Activated CD4-positive, alpha-beta T cell treated with anti-CD3 and anti-CD28 coated beads for 48 hours (primary cell): Measurements from ENCODE around the gene ARHGAP45.
A peak's percentile ranks its signal among the peaks of the same experiment; 100 is the strongest.

Experiments
- DNase-seq: peaks from one replicate; pipeline ENCODE4 v3.0.0-alpha.2; 2020

Gene ARHGAP45

DNA sequence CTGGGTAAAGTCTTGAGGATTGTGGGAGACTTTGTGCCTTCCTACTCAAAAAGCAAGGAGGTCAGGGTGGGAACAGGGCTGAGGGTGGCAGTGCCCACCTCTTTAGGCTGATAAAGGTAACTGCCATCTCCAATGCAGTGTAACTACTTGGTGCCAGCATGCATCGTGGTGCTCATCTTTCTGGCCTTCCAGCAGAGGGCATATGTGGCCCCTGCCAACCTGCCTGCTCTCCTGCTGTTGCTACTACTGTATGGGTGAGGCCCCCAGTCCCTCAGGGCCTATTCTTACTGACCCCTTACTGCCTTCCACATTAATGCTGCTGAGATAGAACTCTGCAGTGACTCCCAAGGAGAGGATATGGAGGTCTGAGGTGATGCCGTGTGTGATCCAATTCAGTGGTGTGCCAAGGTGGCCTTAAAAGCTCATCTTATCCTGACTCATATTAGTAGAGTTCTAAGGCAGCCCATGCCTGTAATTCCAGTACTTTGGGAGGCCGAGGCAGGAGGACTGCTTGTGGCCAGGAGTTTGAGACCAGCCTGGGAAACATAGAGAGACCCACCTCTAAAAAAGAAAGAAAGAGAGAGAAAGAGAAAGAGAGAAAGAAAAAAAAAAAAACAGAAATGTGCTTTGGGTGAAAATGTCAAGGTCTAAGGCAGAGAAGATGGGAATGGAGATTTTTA lies 9.7 kb upstream of the ARHGAP45 start:
- DNase-seq = peak; percentile 42

DNA sequence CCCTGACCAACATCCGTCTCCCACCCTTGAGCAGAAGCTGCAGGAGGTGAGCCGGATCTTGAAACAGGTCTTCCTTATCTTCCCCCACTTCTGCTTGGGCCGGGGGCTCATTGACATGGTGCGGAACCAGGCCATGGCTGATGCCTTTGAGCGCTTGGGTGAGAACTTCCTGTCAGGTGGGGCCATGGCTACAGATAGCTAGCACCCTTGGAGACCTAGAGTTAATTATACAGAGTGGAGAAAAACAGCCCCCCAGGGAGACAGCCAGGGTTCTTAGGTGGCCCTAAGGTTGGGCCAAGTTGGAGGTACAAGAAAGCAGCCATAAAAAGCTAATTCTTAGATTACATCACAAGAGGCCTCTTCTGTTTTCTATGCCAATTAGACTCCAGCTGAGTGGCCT lies 8.9 kb upstream of the ARHGAP45 start:
- no peak for DNase-seq

DNA sequence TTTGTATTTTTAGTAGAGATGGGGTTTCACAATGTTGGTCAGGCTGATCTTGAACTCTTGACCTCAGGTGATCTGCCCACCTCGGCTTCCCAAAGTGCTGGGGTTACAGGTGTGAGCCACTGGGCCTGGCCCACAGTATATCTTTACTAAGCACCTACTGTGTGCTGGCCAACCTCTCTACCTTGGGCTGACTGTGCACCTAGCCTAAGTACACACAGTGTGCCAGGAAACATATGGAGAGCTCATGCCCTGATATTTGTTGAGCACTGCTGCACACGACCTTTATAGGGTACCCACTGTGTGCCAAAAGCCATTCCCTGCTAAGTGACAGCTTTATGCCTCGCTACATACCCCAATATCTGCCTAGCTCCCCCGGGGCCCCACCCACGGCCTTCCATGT lies 6.3 kb upstream of the ARHGAP45 start:
- no peak for DNase-seq

DNA sequence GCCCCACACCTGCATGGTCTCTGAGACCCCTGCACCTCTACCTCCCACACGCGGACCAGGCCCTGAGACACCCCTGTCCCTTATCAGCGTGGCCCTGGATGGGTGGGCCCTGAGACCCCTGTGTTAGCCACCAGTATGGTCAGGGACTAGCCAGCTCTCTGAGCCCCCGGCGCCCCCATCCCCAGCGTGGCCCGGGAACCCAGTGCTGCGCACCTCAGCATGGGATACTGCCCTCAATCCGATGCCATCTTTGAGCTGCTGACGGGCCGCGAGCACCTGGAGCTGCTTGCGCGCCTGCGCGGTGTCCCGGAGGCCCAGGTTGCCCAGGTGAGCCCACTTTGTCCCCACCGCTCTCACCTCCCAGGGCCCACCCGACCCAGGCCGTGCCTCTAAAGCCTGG lies 5.0 kb upstream of the ARHGAP45 start:
- no peak for DNase-seq

DNA sequence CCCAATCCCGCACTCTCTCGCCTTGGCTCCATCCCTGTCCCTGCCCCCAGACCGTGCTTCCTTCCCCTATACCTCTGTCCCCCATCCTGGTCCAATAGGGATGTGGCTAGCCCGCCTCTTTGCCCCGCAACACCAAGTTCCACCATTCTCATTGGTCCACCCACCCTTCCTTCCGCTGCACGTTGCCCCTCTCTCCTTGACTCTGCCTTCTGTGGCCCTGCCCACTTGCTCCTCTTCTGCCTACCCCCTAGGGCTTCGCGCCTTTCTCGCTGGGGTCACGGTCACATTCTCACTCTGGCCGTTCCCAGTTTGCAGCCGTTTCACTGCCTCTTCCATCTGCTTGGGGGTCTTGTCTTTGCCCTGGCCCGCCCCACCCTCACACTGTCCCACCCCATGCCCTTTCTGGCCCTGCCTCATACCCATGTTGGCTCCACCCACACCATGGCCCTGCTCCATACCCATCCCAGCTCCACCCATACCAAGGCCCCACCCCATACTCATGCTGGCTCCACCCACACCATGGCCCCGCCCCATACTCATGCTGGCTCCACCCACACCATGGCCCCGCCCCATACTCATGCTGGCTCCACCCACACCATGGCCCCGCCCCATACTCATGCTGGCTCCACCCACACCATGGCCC lies 4.5 kb upstream of the ARHGAP45 start:
- no peak for DNase-seq

DNA sequence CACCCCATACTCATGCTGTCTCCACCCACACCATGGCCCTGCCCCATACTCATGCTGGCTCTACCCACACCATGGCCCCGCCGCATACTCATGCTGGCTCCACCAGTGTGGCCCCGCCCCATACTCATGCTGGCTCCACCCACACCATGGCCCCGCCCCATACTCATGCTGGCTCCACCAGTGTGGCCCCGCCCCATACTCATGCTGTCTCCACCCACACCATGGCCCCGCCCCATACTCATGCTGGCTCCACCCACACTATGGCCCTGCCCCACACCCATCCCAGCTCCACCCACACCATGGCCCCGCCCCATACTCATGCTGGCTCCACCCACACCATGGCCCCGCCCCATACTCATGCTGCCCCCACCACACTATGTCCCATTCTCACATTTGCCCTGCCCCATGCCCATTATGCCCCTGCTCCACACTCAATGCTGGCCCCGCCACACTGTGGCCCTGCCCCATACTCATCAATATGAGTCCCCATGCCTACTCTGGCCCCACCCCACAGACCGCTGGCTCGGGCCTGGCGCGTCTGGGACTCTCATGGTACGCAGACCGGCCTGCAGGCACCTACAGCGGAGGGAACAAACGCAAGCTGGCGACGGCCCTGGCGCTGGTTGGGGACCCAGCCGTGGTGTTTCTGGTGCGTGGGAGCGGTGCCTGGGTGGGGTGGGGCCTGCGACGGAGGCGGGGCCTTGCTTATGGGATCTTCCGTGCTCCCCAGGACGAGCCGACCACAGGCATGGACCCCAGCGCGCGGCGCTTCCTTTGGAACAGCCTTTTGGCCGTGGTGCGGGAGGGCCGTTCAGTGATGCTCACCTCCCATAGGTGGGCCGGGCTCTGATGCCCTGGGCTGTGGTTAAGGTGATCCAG lies 3.7 kb upstream of the ARHGAP45 start:
- peak; percentile 88 for DNase-seq

DNA sequence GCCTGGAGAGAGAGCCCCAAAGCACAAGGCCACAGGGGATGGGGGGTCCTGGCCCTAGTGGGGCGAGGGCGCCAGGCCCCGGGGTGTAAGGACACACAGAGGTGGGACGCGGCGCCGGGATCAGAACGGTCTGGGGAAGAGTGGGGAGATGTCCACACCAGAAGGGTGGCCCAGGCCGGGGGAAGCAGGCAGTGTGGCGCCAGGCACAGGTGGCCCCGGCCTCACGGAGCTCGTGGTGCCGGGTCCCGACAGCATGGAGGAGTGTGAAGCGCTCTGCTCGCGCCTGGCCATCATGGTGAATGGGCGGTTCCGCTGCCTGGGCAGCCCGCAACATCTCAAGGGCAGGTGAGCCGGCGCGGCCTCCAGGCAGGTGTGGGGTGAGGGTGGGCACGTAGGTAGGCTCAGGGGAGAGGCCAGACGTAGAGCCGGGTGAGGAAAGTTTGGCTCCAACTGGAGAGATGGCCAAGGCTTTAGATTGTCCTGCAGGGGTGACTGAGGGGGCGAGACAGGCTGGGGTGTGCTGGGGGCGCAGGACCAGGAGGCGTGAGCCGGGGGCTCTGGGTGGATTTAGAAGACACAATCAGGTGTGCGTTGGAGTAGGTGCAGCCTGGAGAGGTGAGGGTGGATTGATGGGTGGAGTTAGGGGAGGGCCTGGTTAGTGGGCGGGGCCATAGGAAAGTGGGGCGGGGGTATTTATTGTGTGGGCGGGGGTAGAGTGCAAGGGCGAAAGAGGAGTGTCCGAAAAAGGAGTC lies 2.9 kb upstream of the ARHGAP45 start:
- DNase-seq = peak; percentile 33

DNA sequence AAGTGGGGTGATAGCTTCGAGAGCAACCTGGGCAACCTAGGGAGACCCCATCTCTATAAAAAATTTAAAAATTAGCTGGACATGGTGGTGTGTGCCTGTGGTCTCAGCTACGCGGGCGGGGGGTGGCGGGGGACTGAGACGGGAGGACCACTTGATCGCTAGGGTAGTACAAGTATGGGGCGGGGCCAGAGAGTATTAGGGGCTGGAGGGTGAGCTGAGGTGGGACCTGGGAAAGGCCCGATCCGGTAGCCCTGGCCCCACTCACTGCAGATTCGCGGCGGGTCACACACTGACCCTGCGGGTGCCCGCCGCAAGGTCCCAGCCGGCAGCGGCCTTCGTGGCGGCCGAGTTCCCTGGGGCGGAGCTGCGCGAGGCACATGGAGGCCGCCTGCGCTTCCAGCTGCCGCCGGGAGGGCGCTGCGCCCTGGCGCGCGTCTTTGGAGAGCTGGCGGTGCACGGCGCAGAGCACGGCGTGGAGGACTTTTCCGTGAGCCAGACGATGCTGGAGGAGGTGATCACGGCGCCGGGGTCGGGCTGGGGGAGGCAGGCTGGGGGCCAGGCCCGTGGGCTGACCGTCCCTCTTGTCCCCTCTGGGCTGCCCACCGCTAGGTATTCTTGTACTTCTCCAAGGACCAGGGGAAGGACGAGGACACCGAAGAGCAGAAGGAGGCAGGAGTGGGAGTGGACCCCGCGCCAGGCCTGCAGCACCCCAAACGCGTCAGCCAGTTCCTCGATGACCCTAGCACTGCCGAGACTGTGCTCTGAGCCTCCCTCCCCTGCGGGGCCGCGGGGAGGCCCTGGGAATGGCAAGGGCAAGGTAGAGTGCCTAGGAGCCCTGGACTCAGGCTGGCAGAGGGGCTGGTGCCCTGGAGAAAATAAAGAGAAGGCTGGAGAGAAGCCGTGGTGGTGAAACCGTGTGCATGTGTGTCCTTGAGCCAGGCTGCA lies 2.0 kb upstream of the ARHGAP45 start:
- peak; percentile 83 for DNase-seq

DNA sequence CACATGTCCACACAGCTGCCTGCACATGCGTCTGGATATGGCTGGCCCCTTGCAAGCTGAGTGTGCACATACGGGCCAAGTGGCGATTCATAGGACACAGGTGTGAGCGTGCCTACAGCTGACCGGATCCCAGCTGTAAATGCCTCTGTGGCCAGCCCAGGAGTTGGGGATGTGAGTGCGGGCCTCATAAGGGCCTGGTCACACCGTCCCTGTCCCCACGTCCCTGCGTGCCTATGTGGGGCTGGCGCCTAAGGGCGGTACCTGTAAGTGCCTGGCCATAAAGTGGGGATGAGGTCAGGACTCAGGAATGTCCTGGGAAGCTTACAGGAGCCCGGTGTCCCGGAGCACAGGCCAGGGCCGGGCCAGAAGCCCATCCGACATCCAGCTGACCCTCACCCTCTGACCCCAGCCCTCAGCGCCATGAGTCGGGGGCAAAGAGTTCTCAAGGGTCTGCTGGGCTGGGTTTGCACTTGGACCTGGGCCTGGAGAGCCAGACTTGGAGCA lies 1.3 kb upstream of the ARHGAP45 start:
- no peak for DNase-seq

DNA sequence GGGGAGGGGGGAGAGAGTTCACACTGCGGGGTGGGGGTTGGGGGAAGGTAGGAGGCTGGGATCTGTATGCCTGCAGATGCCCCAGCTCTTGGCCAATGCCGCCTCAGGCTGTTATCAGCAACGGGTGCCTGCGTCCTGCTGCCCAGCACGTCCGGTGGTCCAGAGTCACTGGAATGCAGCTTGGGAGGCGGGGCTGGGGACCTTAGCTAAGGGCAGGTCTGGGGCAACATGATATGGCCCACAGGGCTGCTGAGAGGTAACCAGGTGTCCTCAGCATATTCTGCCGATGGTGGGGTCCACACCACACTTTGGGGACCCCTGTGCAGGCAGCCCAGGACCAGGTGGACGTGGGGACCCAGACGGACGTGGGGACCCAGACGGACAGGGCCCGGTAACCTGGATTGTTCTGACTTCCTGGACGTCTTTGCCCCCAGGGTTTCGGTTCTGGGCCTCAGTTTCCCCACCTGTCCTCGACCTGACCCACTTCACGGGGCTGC lies 668 bp upstream of the ARHGAP45 start:
- no peak for DNase-seq

DNA sequence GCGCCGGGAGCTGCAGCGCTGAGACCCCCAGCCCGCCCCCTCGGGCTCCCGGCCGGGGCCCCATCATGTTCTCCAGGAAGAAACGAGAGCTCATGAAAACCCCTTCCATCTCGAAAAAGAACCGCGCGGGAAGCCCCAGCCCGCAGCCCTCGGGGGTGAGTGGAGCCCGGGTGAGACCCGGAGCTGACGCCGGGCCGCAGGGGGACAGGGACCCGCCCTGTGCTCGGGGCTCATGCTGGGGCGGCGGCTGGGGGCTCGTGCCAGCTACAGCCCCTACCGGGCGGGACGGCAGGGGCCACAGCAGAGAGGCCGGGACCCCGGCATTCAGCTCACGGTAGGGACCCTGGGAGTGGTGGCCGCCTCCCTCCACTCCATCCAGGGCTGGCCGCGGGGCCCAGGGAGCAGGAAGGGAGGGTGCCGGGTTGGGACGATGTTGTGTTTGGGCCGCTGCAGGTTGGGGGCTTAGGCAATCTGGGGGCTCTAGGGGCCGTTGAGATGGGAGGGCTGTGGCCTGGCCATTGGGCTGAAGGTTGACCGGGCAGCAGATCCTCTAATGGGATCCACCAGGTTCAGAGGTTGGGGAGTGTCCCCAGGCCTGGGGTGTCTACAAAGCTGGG lies 482 bp downstream of the ARHGAP45 start:
- no peak for DNase-seq

DNA sequence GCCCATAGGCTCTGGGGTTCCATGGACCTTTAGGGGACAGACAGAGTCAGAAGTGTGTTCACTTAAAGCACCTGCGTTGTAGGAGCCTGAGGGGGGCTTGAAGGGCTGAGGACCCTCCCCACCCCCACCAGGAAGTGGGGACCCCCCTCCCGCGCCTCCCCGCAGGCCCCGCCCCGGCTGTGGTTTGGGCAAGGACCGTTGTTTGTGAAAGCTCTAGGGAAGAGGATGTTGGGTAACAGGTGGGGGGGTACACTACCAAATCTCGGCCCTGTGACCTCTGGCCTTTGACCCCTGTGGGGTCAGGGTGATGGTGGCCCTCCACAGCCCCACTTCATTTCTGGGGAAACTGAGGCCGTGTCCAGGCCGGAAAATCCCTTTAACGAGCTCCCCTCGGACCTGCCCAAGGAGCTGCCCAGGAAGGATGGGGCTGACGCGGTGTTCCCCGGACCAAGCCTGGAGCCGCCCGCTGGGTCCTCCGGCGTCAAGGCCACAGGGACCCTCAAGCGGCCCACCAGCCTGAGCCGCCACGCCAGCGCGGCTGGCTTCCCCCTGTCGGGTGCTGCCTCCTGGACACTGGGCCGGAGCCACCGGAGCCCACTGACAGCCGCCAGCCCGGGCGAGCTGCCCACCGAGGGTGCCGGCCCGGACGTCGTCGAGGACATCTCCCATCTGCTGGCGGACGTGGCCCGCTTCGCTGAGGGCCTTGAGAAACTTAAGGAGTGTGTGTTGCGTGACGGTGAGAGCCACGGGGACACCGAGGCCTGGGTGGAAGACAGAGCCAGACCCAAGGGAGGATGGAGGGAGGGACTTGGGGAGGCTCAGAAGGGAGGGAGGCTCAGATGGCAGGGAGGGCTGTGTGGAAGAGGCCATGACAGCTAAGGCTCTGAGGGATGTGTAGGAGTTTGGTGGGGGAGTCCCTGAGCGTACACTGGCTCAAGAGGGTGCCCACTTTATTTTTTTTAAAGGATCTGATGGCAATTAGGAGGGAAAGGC lies 1.3 kb downstream of the ARHGAP45 start:
- peak; percentile 63 for DNase-seq

DNA sequence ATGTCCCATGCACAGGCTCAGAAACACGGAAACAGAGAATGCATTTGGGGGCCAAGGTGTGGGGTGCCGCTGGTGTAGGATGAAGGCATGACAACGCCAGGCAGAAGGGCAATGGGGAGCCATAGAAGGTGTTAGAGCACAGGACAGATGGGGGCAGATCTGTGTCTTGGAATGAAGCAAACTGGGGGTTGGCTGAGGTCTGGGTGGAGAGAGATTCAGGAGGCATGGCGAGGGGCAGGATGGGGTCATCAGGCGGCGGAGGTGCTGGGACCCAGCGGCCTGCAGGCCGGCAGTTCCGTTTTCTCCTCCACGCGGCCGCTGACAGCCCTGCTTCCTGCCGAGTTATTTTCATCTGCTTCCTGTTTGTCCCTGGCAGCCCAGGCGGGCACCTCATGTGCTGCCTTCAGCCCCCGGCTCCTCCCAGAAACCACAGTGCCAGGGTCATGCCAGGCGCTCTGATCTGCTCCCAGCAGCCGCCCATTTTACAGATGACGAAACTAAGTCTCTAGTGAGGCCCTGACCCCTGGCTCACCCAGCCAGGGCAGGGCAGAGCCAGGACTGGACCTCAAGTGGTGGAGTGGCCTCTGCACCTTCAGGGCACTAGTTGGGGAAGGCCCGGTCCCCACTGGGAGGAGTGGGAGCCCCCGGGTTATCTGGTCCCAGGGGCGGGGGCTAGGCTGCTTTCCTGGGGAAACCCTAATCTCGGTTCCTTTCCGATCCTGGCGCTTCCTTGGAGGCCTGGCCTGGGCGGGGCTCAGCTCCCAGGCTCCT lies 2.2 kb downstream of the ARHGAP45 start:
- DNase-seq = peak; percentile 72

DNA sequence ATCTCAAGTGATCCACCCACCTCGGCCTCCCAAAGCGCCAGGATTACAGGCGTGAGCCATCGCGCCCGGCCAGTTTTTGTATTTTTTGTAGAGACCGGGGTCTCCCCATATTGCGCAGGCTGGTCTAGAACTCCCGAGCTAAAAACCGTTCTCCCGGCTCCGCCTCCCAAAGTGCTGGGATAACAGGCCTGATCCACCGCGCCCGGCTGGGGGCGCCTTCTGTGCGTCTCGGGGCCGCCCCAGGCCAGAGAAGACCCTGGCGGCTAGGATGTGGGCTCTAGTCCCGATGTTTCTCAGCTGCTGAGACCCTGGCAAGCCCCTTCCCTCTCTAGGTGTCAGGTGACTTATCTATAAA lies 3.6 kb downstream of the ARHGAP45 start:
- DNase-seq = no peak

DNA sequence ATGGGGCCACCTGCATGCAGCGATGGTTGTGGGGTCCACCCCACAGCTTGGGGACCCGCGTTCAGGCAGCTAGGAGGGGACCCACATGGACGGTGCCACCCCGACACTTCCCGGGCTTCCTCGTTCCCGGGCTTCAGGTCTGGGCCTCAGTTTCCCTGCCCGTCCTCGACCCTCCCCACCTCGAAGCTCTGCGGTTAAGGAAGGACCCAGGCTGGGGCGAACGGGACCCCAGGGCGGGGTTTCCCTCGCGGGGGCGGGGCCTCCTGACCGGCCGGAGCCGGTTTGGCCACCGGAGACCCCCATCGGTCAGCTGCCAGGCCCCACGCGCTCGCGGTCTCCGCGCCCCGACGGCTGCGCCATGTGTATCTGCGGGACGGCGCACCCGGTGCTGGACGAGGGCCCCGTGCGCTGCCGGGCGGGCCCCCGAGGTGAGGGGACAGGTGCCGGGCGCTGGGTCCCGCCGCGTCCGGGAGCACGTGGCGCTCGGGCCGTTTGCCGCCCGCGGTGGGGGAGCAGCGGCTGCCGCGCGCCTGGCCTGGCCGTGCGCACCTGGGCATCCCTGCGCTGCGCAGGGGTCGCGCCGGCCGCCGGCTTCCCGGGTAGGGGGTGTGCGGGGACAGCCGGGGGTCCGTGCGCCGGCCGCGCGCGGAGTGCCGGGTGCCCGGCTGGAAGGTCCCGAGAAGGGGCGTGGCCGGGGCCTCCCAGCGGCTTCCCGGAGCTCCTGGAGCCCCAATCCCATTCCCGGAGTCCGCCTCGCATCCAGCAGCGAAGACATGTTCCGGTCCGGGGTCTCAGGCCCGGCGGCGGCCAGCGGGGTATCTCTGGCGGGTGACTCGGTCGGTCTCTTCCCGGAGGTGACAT lies 4.2 kb downstream of the ARHGAP45 start:
- DNase-seq = no peak

DNA sequence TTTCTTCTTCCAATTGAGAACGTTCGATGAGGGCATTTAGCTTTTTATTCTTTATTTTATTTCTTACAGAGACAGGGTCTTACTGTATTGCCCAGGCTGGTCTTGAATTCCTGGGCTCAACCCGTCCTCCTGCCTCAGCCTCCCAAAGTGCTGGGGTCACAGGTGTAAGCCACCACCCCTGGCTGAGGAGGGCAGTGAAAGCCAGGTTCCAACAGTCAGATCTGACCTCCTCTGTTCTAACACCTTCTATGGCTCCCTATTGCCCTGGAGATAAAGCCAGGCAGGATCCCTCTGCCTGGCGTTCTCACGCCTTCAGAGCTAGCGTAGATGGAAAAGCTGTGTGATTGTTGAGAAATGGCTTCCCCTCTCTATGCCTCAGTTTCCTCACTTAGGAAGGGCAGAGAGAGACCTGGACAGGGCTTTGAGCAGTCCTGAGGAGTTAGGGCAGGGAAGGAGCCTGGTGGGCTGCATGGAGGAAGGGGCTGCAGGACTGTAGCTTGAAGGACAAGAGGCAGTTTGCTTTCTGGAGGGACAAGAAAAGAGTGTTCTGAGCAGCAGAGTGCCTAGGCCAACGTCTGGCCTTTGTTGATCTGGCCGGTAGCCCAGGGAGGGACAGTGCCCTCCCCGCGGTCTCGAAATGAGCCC lies 5.5 kb downstream of the ARHGAP45 start:
- no peak for DNase-seq
